Small intestine (tissue), 7 donors: ENCODE results near the gene KHK. TPM values are rescaled to one million over a fixed set of nuclear protein-coding genes. Genes with fewer than 3 reads are reported as not detected.
A peak's percentile ranks its signal among the peaks of the same experiment; 100 is the strongest.

Source experiments
- DNase-seq, 2 donors: peaks; one replicate each; pipeline versions ENCODE4 v3.0.0 to v3.0.0-alpha.2; 2013
- FAIRE-seq: peaks from 2 replicates; lab custom pipeline; 2012; peaks lifted over from hg19 to GRCh38; lab: Jason Lieb, UNC
- H3K27ac ChIP-seq, 3 donors: one replicate each; pipeline ENCODE4 v1.5.1; 2013; ENCODE audit warnings: low read length in 2 of 3, mild to moderate bottlenecking in 2 of 3, control low read depth in 1 of 3, inconsistent platforms in 1 of 3, low read depth in 1 of 3, moderate library complexity in 1 of 3
- H3K27me3 ChIP-seq, 3 donors: one replicate each; pipeline ENCODE4 v1.6.1; 2013; ENCODE audit warnings: low read length in 3 of 3, inconsistent platforms in 1 of 3; ENCODE audit not compliant: control insufficient read depth in 3 of 3, insufficient read depth in 3 of 3
- H3K36me3 ChIP-seq, 3 donors: one replicate each; pipeline ENCODE4 v1.6.1; 2013; ENCODE audit warnings: low read length in 3 of 3, inconsistent platforms in 1 of 3, low read depth in 1 of 3, mild to moderate bottlenecking in 1 of 3, moderate library complexity in 1 of 3; ENCODE audit not compliant: control insufficient read depth in 3 of 3, insufficient read depth in 2 of 3
- H3K4me1 ChIP-seq, 3 donors: one replicate each; pipeline ENCODE4 v1.6.1; 2013; ENCODE audit warnings: low read length in 2 of 3, inconsistent platforms in 1 of 3, low read depth in 1 of 3, mild to moderate bottlenecking in 1 of 3, moderate library complexity in 1 of 3; ENCODE audit not compliant: control insufficient read depth in 3 of 3, insufficient read depth in 2 of 3
- H3K4me3 ChIP-seq, 3 donors: one replicate each; pipeline ENCODE4 v1.5.1; 2013; ENCODE audit warnings: low read length in 3 of 3, control low read depth in 1 of 3, inconsistent platforms in 1 of 3, low read depth in 1 of 3, mild to moderate bottlenecking in 1 of 3, moderate library complexity in 1 of 3
- H3K9me3 ChIP-seq, 2 donors: one replicate each; pipeline ENCODE4 v1.6.1; 2013; ENCODE audit warnings: low read depth in 1 of 2, low read length in 1 of 2; ENCODE audit not compliant: control insufficient read depth in 2 of 2, insufficient read depth in 1 of 2
- WGBS, 3 donors: extraction: QIAGEN DNeasy Blood & Tissue Kit; methylation state at CpG; one replicate each; pipeline ENCODE4 v1.1.7; 2013; 5-methylcytosine and 5-hydroxymethylcytosine counted together
- polyA plus RNA-seq, 4 donors: library from polyadenylated mRNA; stranded (reverse) in 3 of 4; unstranded in 1 of 4; fragments of 200-250 nt in 3 of 4; fragments of 120-200 nt in 1 of 4; gene quantifications; one replicate each; pipeline versions ENCODE4 v1.2.1 to v1.2.3, GENCODE V29; 2013
- donor health status: healthy with polysubstance abuse.
- donor health status: control.
- donor health status: control.
- donor health status: Bipolar disorder and iron deficiency.
- donor health status: healthy.

Gene KHK
- polyA plus RNA-seq, 4 donors, result 225 to 643 (median 399) TPM

- H3K27ac ChIP-seq, result no peak overlapping the region
- H3K4me3 ChIP-seq, result no peak overlapping the region
- no peaks in the 10 kb centered on the region for H3K36me3 ChIP-seq
- H3K27me3 ChIP-seq, result peaks cover 0 to 4% (median 2%) of the 10 kb centered on the region in 3 donors
- DNase-seq, result no peak
- peaks cover 0 to 18% (median 4%) of the 10 kb centered on the region in 3 donors for H3K4me1 ChIP-seq
- no peaks in the 10 kb centered on the region for H3K9me3 ChIP-seq
- no peak for FAIRE-seq
- WGBS, 3 donors, result 94 to 96% (median 94%) methylated on average over 8 of the region's 8 CpGs
These were observed 61.4 kb downstream of the KHK start for GRCh38 chr2:27147935-27148334.

GRCh38 chr2:27148801-27149439, 62.3 kb downstream of the KHK start, which contains the start of gene TCF23:
TCF23 (plus strand) TSS chr2:27149004; CDS start chr2:27149134, 130 bp downstream.
- no peak within 1 kb of the TSS for H3K4me3 ChIP-seq
- no peaks in the 10 kb centered on the region for H3K36me3 ChIP-seq
- WGBS, 3 donors, result 72 to 87% (median 75%) methylated on average over 11 to 12 of the region's 12 CpGs
- FAIRE-seq (no peak), DNase-seq (no peak)
- H3K27ac ChIP-seq, result no peak within 1 kb of the TSS
- H3K9me3 ChIP-seq, result no peaks in the 10 kb centered on the region
- H3K4me1 ChIP-seq, result peaks cover 0 to 18% (median 4%) of the 10 kb centered on the region in 3 donors
- H3K27me3 ChIP-seq, result peaks cover 0 to 4% (median 0%) of the 10 kb centered on the region in 3 donors

GRCh38 chr2:27149570-27150405, 63.2 kb downstream of the KHK start:
- H3K27me3 ChIP-seq, result peaks cover 0 to 4% (median 0%) of the 10 kb centered on the region in 3 donors
- no peaks in the 10 kb centered on the region for H3K9me3 ChIP-seq
- no peak overlapping the region for H3K4me3 ChIP-seq
- H3K4me1 ChIP-seq, result peaks cover 0 to 18% (median 4%) of the 10 kb centered on the region in 3 donors
- 77 to 88% (median 85%) methylated on average over 21 to 29 of the region's 29 CpGs for WGBS, 3 donors
- no peak overlapping the region for H3K27ac ChIP-seq
- H3K36me3 ChIP-seq, result no peaks in the 10 kb centered on the region
- no peak for FAIRE-seq
- DNase-seq, result peak; percentile 36 to 56

Other genes starting within 250 kb of the KHK start
- gene DPYSL5, start 238.6 kb upstream of the KHK start, polyA plus RNA-seq, result 1 to 10 TPM in 1 of 4 donors, under 1 TPM in 2, not detected in 1; 0.27 to 1.2 (median 0.50) TPM
- 10 to 100 TPM in 1 of 4 donors, 1 to 10 TPM in 3; 2.9 to 11.1 (median 6.0) TPM for gene MAPRE3, start 116.1 kb upstream of the KHK start, polyA plus RNA-seq
- 10 to 100 TPM; 27.5 to 84.3 (median 39.8) TPM for gene TMEM214, start 53.8 kb upstream of the KHK start, polyA plus RNA-seq
- 10 to 100 TPM in 2 of 4 donors, 1 to 10 TPM in 2; 6.0 to 28.9 (median 8.8) TPM for gene AGBL5, start 35.1 kb upstream of the KHK start, polyA plus RNA-seq
- 100 to 1,000 TPM; 319 to 477 (median 396) TPM for gene OST4, start 15.1 kb upstream of the KHK start, polyA plus RNA-seq
- 10 to 100 TPM in 2 of 4 donors, 1 to 10 TPM in 1, under 1 TPM in 1; 0.67 to 36.6 (median 13.4) TPM for gene EMILIN1, start 8.2 kb upstream of the KHK start, polyA plus RNA-seq
- gene CGREF1, start 32.4 kb downstream of the KHK start, polyA plus RNA-seq, result 1 to 10 TPM; 3.8 to 7.8 (median 4.5) TPM
- 1 to 10 TPM in 1 of 4 donors, under 1 TPM in 1, not detected in 2; 0.25 to 1.1 TPM for gene ABHD1, start 37.0 kb downstream of the KHK start, polyA plus RNA-seq
- 10 to 100 TPM; 44.2 to 76.0 (median 50.7) TPM for gene PREB, start 47.9 kb downstream of the KHK start, polyA plus RNA-seq
- not detected for gene PRR30, start 52.6 kb downstream of the KHK start, polyA plus RNA-seq
- gene TCF23, start 62.2 kb downstream of the KHK start, polyA plus RNA-seq, result under 1 TPM in 2 of 4 donors, not detected in 2; 0.03 TPM
- 100 to 1,000 TPM in 2 of 4 donors, 10 to 100 TPM in 2; 89.2 to 151 (median 109) TPM for gene ATRAID, start 125.3 kb downstream of the KHK start, polyA plus RNA-seq
- 100 to 1,000 TPM in 1 of 4 donors, 10 to 100 TPM in 2, 1 to 10 TPM in 1; 9.5 to 142 (median 25.2) TPM for gene SLC5A6, start 125.5 kb downstream of the KHK start, polyA plus RNA-seq
- gene CAD, start 130.6 kb downstream of the KHK start, polyA plus RNA-seq, result 10 to 100 TPM in 2 of 4 donors, 1 to 10 TPM in 2; 8.6 to 31.6 (median 15.2) TPM
- gene SLC30A3, start 176.3 kb downstream of the KHK start, polyA plus RNA-seq, result under 1 TPM in 2 of 4 donors, not detected in 2; 0.04 to 0.06 TPM
- gene DNAJC5G, start 188.7 kb downstream of the KHK start, polyA plus RNA-seq, result not detected
- gene TRIM54, start 195.7 kb downstream of the KHK start, polyA plus RNA-seq, result 1 to 10 TPM in 3 of 4 donors, under 1 TPM in 1; 0.31 to 5.4 (median 1.9) TPM
- gene UCN, start 221.7 kb downstream of the KHK start, polyA plus RNA-seq, result 1 to 10 TPM in 3 of 4 donors, under 1 TPM in 1; 0.76 to 8.9 (median 2.4) TPM
- gene MPV17, start 236.3 kb downstream of the KHK start, polyA plus RNA-seq, result 100 to 1,000 TPM in 1 of 4 donors, 10 to 100 TPM in 3; 27.3 to 103 (median 55.6) TPM